Mesendoderm (in vitro differentiated cells): ENCODE data around the gene SPTBN5.

ENCODE experiments used
- DNase-seq: peaks from one replicate; pipeline ENCODE4 v3.0.0; 2013
- H2AK5ac ChIP-seq: 2 replicates; pipeline ENCODE4 v1.6.1; 2013; ENCODE audit warnings: low read length, inconsistent platforms
- H2BK120ac ChIP-seq: 2 replicates; pipeline ENCODE4 v1.6.1; 2013; ENCODE audit warnings: low read depth, mild to moderate bottlenecking, low read length, moderate library complexity, mixed read lengths
- H2BK15ac ChIP-seq: replicated peaks from 2 replicates; pipeline ENCODE4 v1.6.1; 2013; ENCODE audit warnings: low read depth, mild to moderate bottlenecking, moderate library complexity
- H2BK5ac ChIP-seq: 2 replicates; pipeline ENCODE4 v1.6.1; 2013; ENCODE audit warnings: low read length, inconsistent platforms
- H3K18ac ChIP-seq: 2 replicates; pipeline ENCODE4 v1.6.1; 2013; ENCODE audit warnings: mild to moderate bottlenecking, low read length, mixed read lengths
- H3K23ac ChIP-seq: one replicate; pipeline ENCODE4 v1.6.1; 2013; ENCODE audit warnings: low read length
- H3K27ac ChIP-seq: 2 replicates; pipeline ENCODE4 v1.5.1; 2013; ENCODE audit warnings: low read depth, mild to moderate bottlenecking, inconsistent platforms, low read length, moderate library complexity
- H3K27me3 ChIP-seq: 2 replicates; pipeline ENCODE4 v1.6.1; 2013; ENCODE audit warnings: low read length, control low read depth, mild to moderate bottlenecking, inconsistent platforms; ENCODE audit not compliant: insufficient read depth, poor library complexity
- H3K36me3 ChIP-seq: 2 replicates; pipeline ENCODE4 v1.6.1; 2013; ENCODE audit warnings: low read length, inconsistent platforms; ENCODE audit not compliant: control insufficient read depth, insufficient read depth
- H3K4ac ChIP-seq: one replicate; pipeline ENCODE4 v1.6.1; 2013; ENCODE audit warnings: low read depth, mild to moderate bottlenecking, low read length, moderate library complexity
- H3K4me1 ChIP-seq: 2 replicates; pipeline ENCODE4 v1.6.1; 2013; ENCODE audit warnings: low read depth, low read length, inconsistent platforms; ENCODE audit not compliant: control insufficient read depth
- H3K4me2 ChIP-seq: 2 replicates; pipeline ENCODE4 v1.6.1; 2013; ENCODE audit warnings: low read length
- H3K4me3 ChIP-seq: 2 replicates; pipeline ENCODE4 v1.5.1; 2013; ENCODE audit warnings: mild to moderate bottlenecking, low read length
- H3K56ac ChIP-seq: one replicate; pipeline ENCODE4 v1.6.1; 2013; ENCODE audit warnings: low read length
- H3K79me1 ChIP-seq: 2 replicates; pipeline ENCODE4 v1.6.1; 2013; ENCODE audit warnings: low read length, inconsistent platforms
- H3K79me2 ChIP-seq: 2 replicates; pipeline ENCODE4 v1.6.1; 2013; ENCODE audit warnings: mild to moderate bottlenecking, low read length; ENCODE audit not compliant: control insufficient read depth, insufficient read depth
- H3K9ac ChIP-seq: 2 replicates; pipeline ENCODE4 v1.6.1; 2013; ENCODE audit warnings: low read length, inconsistent platforms
- H4K5ac ChIP-seq: one replicate; pipeline ENCODE4 v1.6.1; 2013; ENCODE audit warnings: low read length
- H4K8ac ChIP-seq: one replicate; pipeline ENCODE4 v1.6.1; 2013; ENCODE audit warnings: low read depth, mild to moderate bottlenecking, control low read depth, low read length, moderate library complexity
- WGBS: extraction: QIAGEN DNeasy Blood & Tissue Kit; methylation state at CpG from one replicate; pipeline ENCODE4 v1.1.7; 2013; ENCODE audit warnings: low lambda C conversion rate, missing lambda C conversion rate; ENCODE audit not compliant: insufficient coverage; ENCODE audit errors: extremely low coverage; 5-methylcytosine and 5-hydroxymethylcytosine counted together

Gene SPTBN5

GRCh38 chr15:41813426-41813825 is 80.4 kb downstream of the SPTBN5 start:
- DNase-seq: no peak
- H3K79me1 ChIP-seq: no peaks in the 10 kb centered on the region
- H3K9ac ChIP-seq: no peak overlapping the region
- H2BK15ac ChIP-seq: no peak overlapping the region
- no peaks in the 10 kb centered on the region for H3K79me2 ChIP-seq
- H3K27ac ChIP-seq: no peak overlapping the region
- no peak overlapping the region for H2AK5ac ChIP-seq
- H2BK5ac ChIP-seq: no peak overlapping the region
- no peak overlapping the region for H3K18ac ChIP-seq
- no peak overlapping the region for H4K5ac ChIP-seq
- no peak overlapping the region for H3K4me2 ChIP-seq
- H2BK120ac ChIP-seq: no peak overlapping the region
- H3K36me3 ChIP-seq: no peaks in the 10 kb centered on the region
- no peak overlapping the region for H3K4me3 ChIP-seq
- H4K8ac ChIP-seq: no peak overlapping the region
- no peaks in the 10 kb centered on the region for H3K27me3 ChIP-seq
- no peak overlapping the region for H3K4ac ChIP-seq
- WGBS: no CpG with 5 or more reads among the region's 8 CpGs
- H3K4me1 ChIP-seq: no peaks in the 10 kb centered on the region
- no peak overlapping the region for H3K23ac ChIP-seq
- H3K56ac ChIP-seq: no peak overlapping the region

- Histone ChIP-seq H3K4ac (no peak overlapping the region), H4K8ac (no peak overlapping the region), H2AK5ac (no peak overlapping the region), H2BK120ac (no peak overlapping the region), H3K23ac (no peak overlapping the region), H3K18ac (no peak overlapping the region), H3K56ac (no peak overlapping the region), H3K79me1 (no peaks in the 10 kb centered on the region), H3K9ac (no peak overlapping the region), H3K27ac (no peak overlapping the region), H2BK15ac (no peak overlapping the region), H3K4me3 (no peak overlapping the region), H3K4me1 (no peaks in the 10 kb centered on the region), H3K36me3 (no peaks in the 10 kb centered on the region), H3K4me2 (no peak overlapping the region), H2BK5ac (no peak overlapping the region), H3K79me2 (no peaks in the 10 kb centered on the region), H3K27me3 (no peaks in the 10 kb centered on the region), H4K5ac (no peak overlapping the region)
- WGBS: no CpG with 5 or more reads among the region's 11 CpGs
- no peak for DNase-seq
Observed at GRCh38 chr15:41812820-41813375, 81.0 kb downstream of the SPTBN5 start.

- Histone ChIP-seq H4K5ac (no peak overlapping the region), H3K9ac (no peak overlapping the region), H3K23ac (no peak overlapping the region), H2BK5ac (no peak overlapping the region), H3K27me3 (no peaks in the 10 kb centered on the region), H3K56ac (no peak overlapping the region), H3K36me3 (no peaks in the 10 kb centered on the region), H3K4me2 (no peak overlapping the region), H3K4ac (no peak overlapping the region), H3K4me1 (no peaks in the 10 kb centered on the region), H2BK15ac (no peak overlapping the region), H2BK120ac (no peak overlapping the region), H3K27ac (no peak overlapping the region), H3K18ac (no peak overlapping the region), H3K4me3 (no peak overlapping the region), H4K8ac (no peak overlapping the region), H3K79me1 (no peaks in the 10 kb centered on the region), H3K79me2 (no peaks in the 10 kb centered on the region), H2AK5ac (no peak overlapping the region)
- WGBS: no CpG with 5 or more reads among the region's 18 CpGs
- peak; percentile 84 for DNase-seq
Observed at GRCh38 chr15:41811432-41812195, 82.2 kb downstream of the SPTBN5 start.

DNA sequence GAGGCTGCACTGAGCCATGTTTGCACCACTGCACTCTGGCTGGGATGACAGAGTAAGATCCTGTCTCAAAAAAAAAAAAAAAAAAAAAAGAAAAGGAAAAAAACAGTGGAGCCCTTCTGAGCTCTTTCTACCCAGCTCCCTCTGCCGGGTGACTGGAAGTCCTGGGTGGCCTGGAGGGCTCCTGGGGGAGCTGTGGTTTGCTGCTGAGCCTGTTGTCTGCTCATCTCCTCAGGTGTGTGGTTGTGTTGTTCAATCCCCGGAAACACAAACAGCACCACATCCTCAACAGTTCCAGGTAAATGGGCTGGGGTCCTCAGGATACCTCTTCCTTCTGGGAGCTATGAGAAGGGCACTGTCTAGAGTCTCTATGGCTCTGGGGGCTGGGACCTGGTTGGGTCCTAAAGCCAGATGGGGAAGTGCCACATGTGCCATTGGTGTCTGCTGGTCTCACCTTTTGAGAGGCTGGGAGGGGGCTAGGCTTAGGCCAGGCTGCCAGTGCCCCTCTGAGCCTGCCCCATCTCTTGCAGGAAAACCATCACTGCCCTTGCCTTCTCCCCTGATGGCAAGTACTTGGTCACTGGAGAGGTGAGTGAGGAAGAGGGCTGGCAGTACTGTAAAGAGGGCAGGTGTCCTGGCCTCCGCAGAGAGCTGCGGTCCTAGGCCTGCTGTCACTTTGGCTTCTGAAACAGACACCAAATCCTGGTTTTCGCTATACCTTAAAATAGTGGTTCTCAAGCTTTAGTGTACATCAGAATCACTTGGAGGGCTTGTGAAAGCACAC is 83.0 kb downstream of the SPTBN5 start:
- no peak overlapping the region for H4K8ac ChIP-seq
- no peaks in the 10 kb centered on the region for H3K79me1 ChIP-seq
- DNase-seq: no peak
- H3K4me2 ChIP-seq: no peak overlapping the region
- no peak overlapping the region for H3K56ac ChIP-seq
- H4K5ac ChIP-seq: no peak overlapping the region
- H2AK5ac ChIP-seq: no peak overlapping the region
- no peak overlapping the region for H3K23ac ChIP-seq
- no peaks in the 10 kb centered on the region for H3K27me3 ChIP-seq
- no peak overlapping the region for H2BK5ac ChIP-seq
- no peak overlapping the region for H2BK15ac ChIP-seq
- no peak overlapping the region for H3K4me3 ChIP-seq
- H3K4ac ChIP-seq: no peak overlapping the region
- H3K79me2 ChIP-seq: no peaks in the 10 kb centered on the region
- H3K9ac ChIP-seq: no peak overlapping the region
- H2BK120ac ChIP-seq: no peak overlapping the region
- H3K36me3 ChIP-seq: no peaks in the 10 kb centered on the region
- H3K4me1 ChIP-seq: no peaks in the 10 kb centered on the region
- WGBS: no CpG with 5 or more reads among the region's 5 CpGs
- H3K18ac ChIP-seq: no peak overlapping the region
- no peak overlapping the region for H3K27ac ChIP-seq

GRCh38 chr15:41809526-41810220 is 84.2 kb downstream of the SPTBN5 start:
- Histone ChIP-seq H3K4me2 (no peak overlapping the region), H3K36me3 (no peaks in the 10 kb centered on the region), H3K4ac (no peak overlapping the region), H2BK15ac (no peak overlapping the region), H4K5ac (no peak overlapping the region), H2BK5ac (no peak overlapping the region), H3K18ac (no peak overlapping the region), H3K79me2 (no peaks in the 10 kb centered on the region), H2BK120ac (no peak overlapping the region), H3K9ac (no peak overlapping the region), H4K8ac (no peak overlapping the region), H3K4me1 (no peaks in the 10 kb centered on the region), H3K56ac (no peak overlapping the region), H3K23ac (no peak overlapping the region), H3K27ac (no peak overlapping the region), H3K79me1 (no peaks in the 10 kb centered on the region), H2AK5ac (no peak overlapping the region), H3K27me3 (no peaks in the 10 kb centered on the region), H3K4me3 (no peak overlapping the region)
- DNase-seq: no peak
- WGBS: no CpG with 5 or more reads among the region's 12 CpGs
